GM12878 (cell line): ENCODE measurements around the gene B4GALT7. TPM values are rescaled to one million over a fixed set of nuclear protein-coding genes. Genes with fewer than 3 reads are reported as not detected.
A peak's percentile ranks its signal among the peaks of the same experiment; 100 is the strongest.

ENCODE experiments used
- BCL11A ChIP-seq: IDR thresholded peaks from 2 replicates; pipeline ENCODE4 v1.6.1; 2011; ENCODE audit warnings: low read depth, low read length
- BRCA1 ChIP-seq: IDR thresholded peaks from 2 replicates; pipeline ENCODE4 v1.6.1; 2011; ENCODE audit warnings: low read depth, low read length, improper control_type of control experiment
- CBX3 ChIP-seq: fragments of 200-600 bp; sonication (generic); IDR thresholded peaks from 2 replicates; pipeline ENCODE4 v1.6.1; 2016; ENCODE audit warnings: low read depth, borderline replicate concordance
- CBX5 ChIP-seq: sonication (generic); IDR thresholded peaks from 2 replicates; pipeline ENCODE4 v1.6.1; 2016; ENCODE audit warnings: low read depth, moderate library complexity, mild to moderate bottlenecking, inconsistent platforms
- CHD1 ChIP-seq: IDR thresholded peaks from 2 replicates; pipeline ENCODE4 v1.6.1; 2012; ENCODE audit warnings: low read depth, low read length, improper control_type of control experiment
- CHD2 ChIP-seq: IDR thresholded peaks from 2 replicates; pipeline ENCODE4 v1.6.1; 2011; ENCODE audit warnings: low read depth, low read length, improper control_type of control experiment, borderline replicate concordance
- CREM ChIP-seq: IDR thresholded peaks from 2 replicates; pipeline ENCODE4 v1.6.1; 2014; ENCODE audit warnings: antibody characterized with exemption, low read depth
- ESRRA ChIP-seq: IDR thresholded peaks from 2 replicates; pipeline ENCODE4 v1.6.1; 2012; ENCODE audit warnings: mild to moderate bottlenecking, low read length, improper control_type of control experiment
- EZH2 ChIP-seq: IDR thresholded peaks from 2 replicates; pipeline ENCODE4 v1.6.1; 2012; ENCODE audit warnings: low read depth, mild to moderate bottlenecking, control low read depth, inconsistent platforms, low read length, borderline replicate concordance; ENCODE audit not compliant: control insufficient read depth
- FOXM1 ChIP-seq: IDR thresholded peaks from 2 replicates; pipeline ENCODE4 v1.6.1; 2012; ENCODE audit warnings: low read depth, mild to moderate bottlenecking, inconsistent platforms, low read length, moderate library complexity
- HDAC6 ChIP-seq: fragments of 200-600 bp; sonication (generic); IDR thresholded peaks from one replicate; pipeline ENCODE4 v1.8.0; 2017; ENCODE audit warnings: antibody characterized with exemption; ENCODE audit not compliant: unreplicated experiment
- IKZF2 ChIP-seq, 2 experiments: fragments of 450-650 bp; IDR thresholded peaks; 2 replicates each; pipeline ENCODE4 v1.6.1; 2017; ENCODE audit warnings: mild to moderate bottlenecking in 2 of 2, moderate library complexity in 2 of 2
- JUND ChIP-seq: IDR thresholded peaks from 2 replicates; pipeline ENCODE4 v1.6.1; 2012; ENCODE audit warnings: low read depth, mild to moderate bottlenecking, low read length, improper control_type of control experiment, moderate library complexity
- MEF2B ChIP-seq: fragments of 450-650 bp; IDR thresholded peaks from 2 replicates; pipeline ENCODE4 v1.6.1; 2018; ENCODE audit warnings: mild to moderate bottlenecking, moderate library complexity; ENCODE audit not compliant: partially characterized antibody, poor library complexity, severe bottlenecking
- MXI1 ChIP-seq: fragments of 150-350 bp; IDR thresholded peaks from 2 replicates; pipeline ENCODE4 v1.6.1; 2011; ENCODE audit warnings: low read depth, mild to moderate bottlenecking, inconsistent platforms, low read length, improper control_type of control experiment
- NFYA ChIP-seq: IDR thresholded peaks from 2 replicates; pipeline ENCODE4 v1.6.1; 2011; ENCODE audit warnings: low read depth, mild to moderate bottlenecking, low read length, improper control_type of control experiment, borderline replicate concordance
- PAX5 ChIP-seq: IDR thresholded peaks from 2 replicates; pipeline ENCODE4 v1.6.1; 2011; ENCODE audit warnings: low read depth, low read length, borderline replicate concordance
- PAX8 ChIP-seq: fragments of 450-650 bp; IDR thresholded peaks from 2 replicates; pipeline ENCODE4 v1.6.1; 2017; ENCODE audit warnings: mild to moderate bottlenecking, moderate library complexity
- PML ChIP-seq: IDR thresholded peaks from 2 replicates; pipeline ENCODE4 v1.6.1; 2012; ENCODE audit warnings: low read length, inconsistent platforms
- POLR2A ChIP-seq: IDR thresholded peaks from 2 replicates; pipeline ENCODE4 v1.6.1; 2011; ENCODE audit warnings: low read depth, mild to moderate bottlenecking, low read length
- RB1 ChIP-seq: fragments of 450-650 bp; formaldehyde crosslinking; IDR thresholded peaks from 2 replicates; pipeline ENCODE4 v1.6.1; 2017; ENCODE audit warnings: mild to moderate bottlenecking, borderline replicate concordance
- SKIL ChIP-seq: fragments of 450-650 bp; IDR thresholded peaks from 2 replicates; pipeline ENCODE4 v1.6.1; 2017; ENCODE audit warnings: mild to moderate bottlenecking, low read depth, inconsistent platforms; ENCODE audit not compliant: poor library complexity, severe bottlenecking
- SMARCA5 ChIP-seq: fragments of 450-650 bp; IDR thresholded peaks from 2 replicates; pipeline ENCODE4 v1.6.1; 2017; ENCODE audit warnings: mild to moderate bottlenecking
- SUZ12 ChIP-seq: fragments of 200-600 bp; sonication (generic); IDR thresholded peaks from one replicate; pipeline ENCODE4 v1.6.1; 2018; ENCODE audit warnings: antibody characterized with exemption, mild to moderate bottlenecking; ENCODE audit not compliant: unreplicated experiment
- TARDBP ChIP-seq: IDR thresholded peaks from 2 replicates; pipeline ENCODE4 v1.6.1; 2016; ENCODE audit warnings: borderline replicate concordance
- TBL1XR1 ChIP-seq: IDR thresholded peaks from 2 replicates; pipeline ENCODE4 v1.6.1; 2012; ENCODE audit warnings: low read depth, low read length, improper control_type of control experiment
- TCF12 ChIP-seq: IDR thresholded peaks from 2 replicates; pipeline ENCODE4 v1.6.1; 2011; ENCODE audit warnings: low read depth, mild to moderate bottlenecking, low read length
- WRNIP1 ChIP-seq: IDR thresholded peaks from 2 replicates; pipeline ENCODE4 v1.6.1; 2011; ENCODE audit warnings: low read depth, low read length, improper control_type of control experiment, borderline replicate concordance
- polyA plus RNA-seq, 11 experiments: library from polyadenylated mRNA; depleted of rRNA in 4 of 11; unstranded in 6 of 11; stranded (reverse) in 5 of 11; fragments of >200 nt; fragmentation: Nextera tagmentation in 4 of 11; fragmentation: Illumina TruSeq in 1 of 11; extraction: Ambion mirVana in 4 of 11; extraction: Trizol in 1 of 11; gene quantifications; 1 replicate in 1 of 11; 2 replicates in 10 of 11; pipeline versions ENCODE4 v1.2.1 to v1.2.3, GENCODE V29; 2011 to 2016; ENCODE audit warnings: inconsistent platforms in 2 of 11, missing spikeins in 2 of 11, low read depth in 1 of 11
- total RNA-seq, 4 experiments: library from RNA; depleted of rRNA in 3 of 4; stranded (reverse); fragments of >200 nt in 3 of 4; fragmentation: Illumina TruSeq in 1 of 4; extraction: Trizol in 1 of 4; gene quantifications; 2 replicates each; pipeline versions ENCODE4 v1.2.1 to v1.2.3, GENCODE V29; 2013 to 2021
- TF ChIP-seq, protein P1 (sequence below): fragments of 450-650 bp; IDR thresholded peaks from 2 replicates; pipeline ENCODE4 v1.6.1; 2017; ENCODE audit warnings: mild to moderate bottlenecking, moderate library complexity

B4GALT7 gene
- total and polyA plus RNA-seq, 10 of the 15 experiments (the other 5 are each of a cell fraction or from before 2014, with no cell fraction given): 0.34 to 27.3 (median 16.4) TPM

GRCh38 chr5:177554474-177555111 lies 45.3 kb upstream of the B4GALT7 start, which contains the start of gene FAM193B (continued):
- no peak for TF ChIP-seq FOXM1
- peak; percentile 50 for TF ChIP-seq POLR2A
- no peak for TF ChIP-seq BRCA1
- no peak for TF ChIP-seq CBX3
- TF ChIP-seq SKIL: no peak
- TF ChIP-seq MXI1: no peak
- no peak for TF ChIP-seq HDAC6
- TF ChIP-seq IKZF2 (IDR thresholded peaks at IDR 0.05): peak in 1 of 2 experiments; percentile 18; a peak in 1 of 4 replicates
- TF ChIP-seq PAX5: no peak
- no peak for TF ChIP-seq RB1
- no peak for TF ChIP-seq PML
- peak; percentile 85; the same call in 1 of the 2 replicates for TF ChIP-seq TARDBP
- no peak for TF ChIP-seq CBX5
- no peak for TF ChIP-seq SUZ12
- no peak for TF ChIP-seq WRNIP1
- peak; percentile 53; the same call in 1 of the 2 replicates for TF ChIP-seq CREM
- TF ChIP-seq SMARCA5: no peak
- TF ChIP-seq PAX8: no peak
- no peak for TF ChIP-seq CHD1
- peak; percentile 47; the same call in 1 of the 2 replicates for TF ChIP-seq TBL1XR1
- TF ChIP-seq JUND: no peak
- TF ChIP-seq BCL11A: no peak
- no peak for TF ChIP-seq TCF12
- TF ChIP-seq, protein P1, sequence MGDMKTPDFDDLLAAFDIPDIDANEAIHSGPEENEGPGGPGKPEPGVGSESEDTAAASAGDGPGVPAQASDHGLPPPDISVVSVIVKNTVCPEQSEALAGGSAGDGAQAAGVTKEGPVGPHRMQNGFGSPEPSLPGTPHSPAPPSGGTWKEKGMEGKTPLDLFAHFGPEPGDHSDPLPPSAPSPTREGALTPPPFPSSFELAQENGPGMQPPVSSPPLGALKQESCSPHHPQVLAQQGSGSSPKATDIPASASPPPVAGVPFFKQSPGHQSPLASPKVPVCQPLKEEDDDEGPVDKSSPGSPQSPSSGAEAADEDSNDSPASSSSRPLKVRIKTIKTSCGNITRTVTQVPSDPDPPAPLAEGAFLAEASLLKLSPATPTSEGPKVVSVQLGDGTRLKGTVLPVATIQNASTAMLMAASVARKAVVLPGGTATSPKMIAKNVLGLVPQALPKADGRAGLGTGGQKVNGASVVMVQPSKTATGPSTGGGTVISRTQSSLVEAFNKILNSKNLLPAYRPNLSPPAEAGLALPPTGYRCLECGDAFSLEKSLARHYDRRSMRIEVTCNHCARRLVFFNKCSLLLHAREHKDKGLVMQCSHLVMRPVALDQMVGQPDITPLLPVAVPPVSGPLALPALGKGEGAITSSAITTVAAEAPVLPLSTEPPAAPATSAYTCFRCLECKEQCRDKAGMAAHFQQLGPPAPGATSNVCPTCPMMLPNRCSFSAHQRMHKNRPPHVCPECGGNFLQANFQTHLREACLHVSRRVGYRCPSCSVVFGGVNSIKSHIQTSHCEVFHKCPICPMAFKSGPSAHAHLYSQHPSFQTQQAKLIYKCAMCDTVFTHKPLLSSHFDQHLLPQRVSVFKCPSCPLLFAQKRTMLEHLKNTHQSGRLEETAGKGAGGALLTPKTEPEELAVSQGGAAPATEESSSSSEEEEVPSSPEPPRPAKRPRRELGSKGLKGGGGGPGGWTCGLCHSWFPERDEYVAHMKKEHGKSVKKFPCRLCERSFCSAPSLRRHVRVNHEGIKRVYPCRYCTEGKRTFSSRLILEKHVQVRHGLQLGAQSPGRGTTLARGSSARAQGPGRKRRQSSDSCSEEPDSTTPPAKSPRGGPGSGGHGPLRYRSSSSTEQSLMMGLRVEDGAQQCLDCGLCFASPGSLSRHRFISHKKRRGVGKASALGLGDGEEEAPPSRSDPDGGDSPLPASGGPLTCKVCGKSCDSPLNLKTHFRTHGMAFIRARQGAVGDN: no peak
- TF ChIP-seq ESRRA: no peak
- peak; percentile 74; the same call in 1 of the 2 replicates for TF ChIP-seq CHD2
- TF ChIP-seq EZH2: no peak
- TF ChIP-seq NFYA: no peak
- no peak for TF ChIP-seq MEF2B
